NCI-H2196 treated with DMSO at 0.1 percent for 48 hours (cell line): ENCODE results near the gene OR52D1.

Experiments used
- DNase-seq: peaks from one replicate; lab custom pipeline; 2025; ENCODE audit not compliant: unreplicated experiment; lab: John Stamatoyannopoulos, UW

The OR52D1 gene

DNA sequence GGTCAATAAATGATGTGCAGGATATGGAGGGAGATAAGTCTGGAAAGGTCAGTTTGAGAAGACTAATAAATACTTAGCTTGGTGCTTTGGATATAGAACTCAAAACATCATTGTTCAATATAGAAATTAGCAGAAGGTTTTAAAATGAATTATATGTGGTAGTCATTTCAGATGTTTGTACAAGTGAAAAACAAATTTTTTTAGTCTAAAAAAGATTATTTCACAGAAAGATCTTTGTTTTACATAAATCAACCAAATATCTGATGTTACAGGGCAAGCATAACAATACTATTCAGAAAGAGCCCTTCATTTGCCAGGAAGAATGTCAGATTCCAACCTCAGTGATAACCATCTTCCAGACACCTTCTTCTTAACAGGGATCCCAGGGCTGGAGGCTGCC, at the start of gene OR52D1:
TSS of gene OR52D1 (plus strand) at position 301 of the 400 bp plus-strand sequence. CDS start at position 323, 22 bp downstream.
- no peak for DNase-seq

- no peak for DNase-seq
These were observed 47.1 kb upstream of the OR52D1 start, which contains the start of gene OR51I1 for GRCh38 chr11:5441414-5441813. Gene OR51I1 (minus strand): TSS chr11:5441514. CDS start chr11:5441514, 0 bp downstream.

- no peak for DNase-seq
These were observed 44.6 kb upstream of the OR52D1 start for GRCh38 chr11:5443835-5444393.

DNA sequence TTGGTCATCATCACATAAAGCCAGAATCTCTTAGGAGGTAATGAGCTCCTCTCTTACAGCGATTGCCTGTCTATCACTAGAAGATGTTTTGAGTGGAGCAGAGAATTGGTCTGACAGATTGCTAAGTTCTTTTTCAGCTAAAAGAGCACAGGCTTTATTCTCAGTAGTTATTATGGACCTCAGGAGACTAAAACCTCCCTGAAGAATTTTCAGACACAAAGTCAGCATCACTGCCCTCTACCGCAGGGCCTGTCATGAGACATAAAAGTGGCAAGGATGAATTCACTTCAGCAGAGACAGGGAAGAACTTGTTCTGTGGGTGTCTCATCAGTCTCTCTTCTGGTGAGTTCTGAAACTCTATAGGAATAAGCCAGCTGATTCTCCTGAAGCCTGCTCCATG, 39.5 kb upstream of the OR52D1 start, which contains the start of gene OR51I2:
TSS of gene OR51I2 (plus strand) at position 301 of the 400 bp plus-strand sequence. CDS start 4,166 bp downstream, outside the sequence.
- DNase-seq = no peak

- DNase-seq = no peak
These were observed 39.1 kb upstream of the OR52D1 start for GRCh38 chr11:5449432-5449831.

GRCh38 chr11:5460983-5461621, 27.4 kb upstream of the OR52D1 start:
- no peak for DNase-seq

DNA sequence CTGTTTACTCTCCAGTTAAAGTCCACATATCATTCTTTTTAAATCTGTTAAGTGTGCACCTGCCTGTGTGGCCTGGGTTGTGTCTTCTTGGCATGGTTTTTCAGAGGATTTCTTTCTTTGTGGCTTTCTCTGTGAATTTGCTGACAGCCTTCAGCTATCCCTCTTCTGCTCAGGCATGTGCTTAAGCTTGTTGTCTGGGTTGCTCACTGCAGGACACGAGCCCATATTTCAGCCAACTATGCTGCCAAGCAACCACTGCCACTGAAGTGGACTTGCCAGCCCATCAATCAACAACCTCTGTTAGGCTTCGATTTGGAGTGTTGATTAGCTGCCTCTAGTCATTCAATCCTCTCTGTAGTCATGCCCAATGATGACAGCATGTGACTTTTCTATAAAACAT, 21.0 kb upstream of the OR52D1 start:
- no peak for DNase-seq

- no peak for DNase-seq
These were observed 14.6 kb upstream of the OR52D1 start for GRCh38 chr11:5473921-5474320.

GRCh38 chr11:5476186-5476819, 12.2 kb upstream of the OR52D1 start:
- no peak for DNase-seq

DNA sequence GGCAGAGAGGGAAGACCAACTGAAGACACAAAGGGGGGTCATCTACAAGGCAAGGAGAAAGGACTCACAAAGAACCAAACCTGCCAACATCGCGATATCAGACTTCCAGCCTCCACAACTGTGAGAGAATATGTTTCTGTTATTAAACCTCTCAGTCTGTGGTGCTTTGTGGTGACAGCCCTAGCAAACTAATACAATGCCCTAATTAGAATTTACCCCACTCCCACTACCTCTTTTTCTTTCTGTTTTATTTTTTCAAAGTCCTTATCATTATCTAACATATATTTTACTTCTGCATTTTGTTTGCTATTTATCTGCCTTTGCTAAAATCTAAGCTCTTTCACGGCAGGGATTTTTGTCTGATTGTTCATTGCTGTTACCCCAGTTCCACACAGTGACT, 2.5 kb upstream of the OR52D1 start:
- no peak for DNase-seq

DNA sequence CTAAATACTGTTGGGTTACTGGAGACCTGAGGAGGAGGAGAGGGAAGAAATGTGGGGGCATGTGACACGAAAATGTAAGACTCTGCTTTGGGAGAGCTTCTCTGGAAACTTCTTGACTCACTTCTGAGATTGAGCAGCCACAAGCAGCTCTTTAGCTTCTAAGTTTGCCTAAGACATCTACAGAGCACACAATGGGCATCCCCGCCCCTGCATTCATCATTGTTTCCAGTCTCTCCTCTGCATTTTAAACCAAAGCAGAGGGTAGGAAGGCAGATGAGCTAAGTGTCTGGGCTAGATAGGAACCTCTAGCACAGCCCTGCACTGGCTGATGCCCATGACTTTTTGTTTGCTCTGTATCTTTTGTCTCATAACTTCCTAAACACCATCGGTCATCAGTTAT, 2.1 kb upstream of the OR52D1 start:
- no peak for DNase-seq

DNA sequence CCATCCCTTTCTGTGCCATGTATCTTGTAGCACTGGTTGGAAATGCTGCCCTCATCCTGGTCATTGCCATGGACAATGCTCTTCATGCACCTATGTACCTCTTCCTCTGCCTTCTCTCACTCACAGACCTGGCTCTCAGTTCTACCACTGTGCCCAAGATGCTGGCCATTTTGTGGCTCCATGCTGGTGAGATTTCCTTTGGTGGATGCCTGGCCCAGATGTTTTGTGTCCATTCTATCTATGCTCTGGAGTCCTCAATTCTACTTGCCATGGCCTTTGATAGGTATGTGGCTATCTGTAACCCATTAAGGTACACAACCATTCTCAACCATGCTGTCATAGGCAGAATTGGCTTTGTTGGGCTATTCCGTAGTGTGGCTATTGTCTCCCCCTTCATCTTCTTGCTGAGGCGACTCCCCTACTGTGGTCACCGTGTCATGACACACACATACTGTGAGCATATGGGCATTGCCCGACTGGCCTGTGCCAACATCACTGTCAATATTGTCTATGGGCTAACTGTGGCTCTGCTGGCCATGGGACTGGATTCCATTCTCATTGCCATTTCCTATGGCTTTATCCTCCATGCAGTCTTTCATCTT, 414 bp downstream of the OR52D1 start:
- DNase-seq = no peak

- DNase-seq = no peak
These were observed 1.3 kb downstream of the OR52D1 start for GRCh38 chr11:5489576-5490357.

- no peak for DNase-seq
These were observed 11.2 kb downstream of the OR52D1 start for GRCh38 chr11:5499671-5500070.

GRCh38 chr11:5500393-5500801, 11.9 kb downstream of the OR52D1 start:
- no peak for DNase-seq

DNA sequence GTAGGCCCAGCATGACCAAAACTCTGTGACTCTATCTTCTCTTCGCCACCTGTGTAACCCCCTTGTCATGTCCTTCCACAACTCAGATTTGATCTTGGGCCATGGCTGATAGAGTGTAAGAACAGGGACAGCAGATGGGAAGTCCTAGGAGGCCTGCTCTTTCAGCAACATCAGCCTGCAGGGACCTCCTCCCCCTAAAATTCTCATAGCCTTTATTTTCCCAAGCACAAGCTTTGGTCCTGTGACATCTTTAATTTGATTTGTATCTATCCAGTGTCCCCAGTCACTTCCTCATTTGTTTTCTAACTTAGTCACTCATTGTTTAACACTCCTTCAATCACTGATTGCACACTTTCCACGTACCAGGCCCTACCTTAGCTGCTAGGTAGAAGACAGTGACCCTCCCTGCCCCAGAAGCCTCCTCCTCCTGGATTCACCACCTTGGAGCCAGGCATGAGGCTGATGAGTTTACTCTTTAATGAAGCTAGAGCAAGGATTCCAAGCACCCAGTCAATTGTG, 16.0 kb downstream of the OR52D1 start:
- DNase-seq = no peak

GRCh38 chr11:5505363-5506048, 17.0 kb downstream of the OR52D1 start:
- no peak for DNase-seq

DNA sequence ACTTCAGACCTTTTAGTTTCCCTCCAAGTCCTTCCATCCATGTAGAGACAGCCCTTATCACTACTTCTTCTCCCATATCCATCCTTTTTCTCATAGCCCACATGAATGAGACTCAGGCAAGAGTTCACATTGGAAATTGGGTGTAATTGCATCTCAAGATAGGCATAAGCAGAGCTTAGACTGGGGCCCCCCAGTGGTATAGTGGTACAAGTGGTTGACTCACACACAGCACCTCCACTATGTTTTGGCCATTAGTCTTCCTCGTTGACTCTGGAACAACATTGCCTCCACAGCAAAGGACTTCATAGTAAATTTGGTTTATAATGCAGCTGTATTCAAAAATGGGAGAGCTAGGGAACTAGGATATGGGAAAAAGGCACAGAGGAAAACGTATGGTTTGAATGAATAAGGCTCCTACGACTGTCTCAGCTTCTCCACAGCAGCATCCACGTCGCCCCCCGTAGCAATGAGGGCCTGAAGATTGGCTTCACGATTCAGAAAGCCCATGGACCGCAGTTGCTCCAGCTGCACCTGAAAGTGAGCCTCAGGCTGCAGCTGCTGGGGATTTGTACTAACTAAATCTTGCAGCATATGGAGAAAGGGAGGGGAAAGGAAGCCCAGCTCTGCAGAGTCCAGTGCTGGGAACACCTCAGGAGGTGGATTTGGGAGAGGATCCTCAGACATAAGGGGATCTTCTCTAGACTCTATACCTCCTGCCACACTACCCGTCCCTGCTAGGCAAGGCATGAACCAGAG, 18.9 kb downstream of the OR52D1 start:
- DNase-seq = no peak

GRCh38 chr11:5507933-5508305, 19.4 kb downstream of the OR52D1 start:
- DNase-seq = no peak

GRCh38 chr11:5508605-5509004, 20.1 kb downstream of the OR52D1 start:
- DNase-seq = no peak
